ENCODE results near the gene MEGF8.

MEGF8 gene

DNA sequence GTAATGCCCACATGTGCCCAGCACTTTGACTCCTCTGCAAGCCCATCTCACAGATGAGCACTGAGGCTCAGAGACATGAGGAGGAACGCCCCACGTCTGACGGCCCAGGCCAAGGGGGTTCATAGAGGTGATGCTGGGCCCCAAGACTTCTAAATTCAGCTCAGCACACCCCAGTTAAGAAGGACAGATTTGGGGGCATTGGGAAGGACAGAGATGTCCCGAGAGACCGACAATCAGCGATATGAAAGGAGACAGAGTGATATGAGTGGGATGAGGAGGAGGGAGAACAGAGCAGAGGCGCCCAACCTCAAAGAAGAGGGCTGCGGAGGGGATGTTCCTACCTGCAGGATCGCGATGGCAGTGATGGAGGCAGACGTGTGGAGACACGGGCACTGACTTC, 64.5 kb downstream of the MEGF8 start, which contains the start of gene CNFN:
Gene CNFN (minus strand): TSS at position 399 of the 400 bp plus-strand sequence. CDS start 1,260 bp downstream, outside the sequence.
- no peak for DNase-seq

GRCh38 chr19:42392165-42392564, 66.7 kb downstream of the MEGF8 start:
- DNase-seq: no peak

GRCh38 chr19:42394751-42395150, 69.3 kb downstream of the MEGF8 start:
- DNase-seq: no peak

- DNase-seq: peak; percentile 96
Observed at GRCh38 chr19:42396381-42397262, 71.2 kb downstream of the MEGF8 start.

- DNase-seq: no peak
Observed at GRCh38 chr19:42397263-42398166, 72.1 kb downstream of the MEGF8 start.

DNA sequence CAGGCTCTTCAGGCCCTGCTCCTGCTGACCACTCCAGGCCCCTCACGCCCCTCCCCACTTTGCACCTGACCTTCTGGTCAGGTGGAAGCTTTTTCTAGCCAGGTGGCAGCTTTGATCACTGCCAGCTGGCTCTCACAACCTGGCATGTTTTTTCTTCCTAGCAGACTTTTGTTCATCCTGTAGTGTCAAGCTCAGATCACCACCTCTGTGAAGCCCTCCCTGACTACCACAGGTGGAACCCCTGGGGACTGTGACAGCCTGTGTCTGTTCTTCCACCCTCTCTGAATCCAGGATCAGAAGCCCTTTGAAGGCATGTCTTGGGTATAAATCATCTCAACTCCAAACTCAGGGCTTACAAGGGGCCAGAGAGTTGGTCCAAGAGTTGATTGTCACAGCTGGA, 75.0 kb downstream of the MEGF8 start:
- no peak for DNase-seq

DNA sequence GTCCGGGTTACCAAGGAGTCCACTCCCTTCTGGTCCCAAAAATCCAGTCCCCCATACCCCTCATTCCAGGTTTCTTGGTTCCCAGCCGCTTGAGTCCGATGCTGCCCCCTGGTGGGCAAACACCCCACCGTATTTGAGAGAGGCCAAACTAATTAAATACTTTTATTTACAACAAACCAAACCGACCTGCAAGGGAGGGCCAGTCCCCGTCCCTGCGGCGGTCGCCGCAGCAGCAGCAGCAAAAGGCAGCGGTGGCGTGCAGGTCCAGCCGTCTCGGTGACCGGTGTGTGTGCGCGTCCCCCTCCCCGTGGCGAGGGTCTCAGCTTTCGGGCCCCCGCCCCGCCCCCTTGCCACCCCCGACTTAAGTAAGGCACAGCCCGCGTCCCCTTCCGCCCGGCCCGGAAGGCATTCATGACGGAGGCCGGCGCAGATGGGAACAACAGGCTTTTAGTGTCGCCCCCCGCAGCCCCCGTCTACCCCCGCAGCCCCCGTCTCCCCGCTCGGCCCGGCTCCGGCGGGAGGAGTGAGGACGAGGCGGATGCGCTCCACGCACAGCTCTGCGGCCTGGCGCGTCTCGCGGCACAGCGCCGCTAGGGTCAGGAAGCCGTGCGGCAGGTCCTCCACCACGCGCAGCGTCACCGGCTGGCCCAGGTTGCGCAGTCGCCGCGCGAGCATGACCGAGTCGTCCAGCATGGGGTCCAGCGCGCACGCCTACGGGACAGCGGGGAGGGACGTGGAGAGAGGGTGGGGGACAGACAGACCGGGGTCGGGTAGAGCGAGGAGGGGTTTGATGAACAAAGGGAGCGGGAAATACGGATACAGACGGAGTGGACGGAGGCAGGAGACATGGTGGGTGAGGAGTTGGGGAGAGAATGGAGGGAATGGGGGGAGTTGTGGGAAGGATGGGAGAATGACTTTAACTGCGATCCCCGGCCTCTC, 76.2 kb downstream of the MEGF8 start:
- DNase-seq: peak; percentile 74

- DNase-seq: no peak
Observed at GRCh38 chr19:42402376-42403116, 77.1 kb downstream of the MEGF8 start.

- DNase-seq: no peak
Observed at GRCh38 chr19:42403586-42403985, 78.2 kb downstream of the MEGF8 start.

DNA sequence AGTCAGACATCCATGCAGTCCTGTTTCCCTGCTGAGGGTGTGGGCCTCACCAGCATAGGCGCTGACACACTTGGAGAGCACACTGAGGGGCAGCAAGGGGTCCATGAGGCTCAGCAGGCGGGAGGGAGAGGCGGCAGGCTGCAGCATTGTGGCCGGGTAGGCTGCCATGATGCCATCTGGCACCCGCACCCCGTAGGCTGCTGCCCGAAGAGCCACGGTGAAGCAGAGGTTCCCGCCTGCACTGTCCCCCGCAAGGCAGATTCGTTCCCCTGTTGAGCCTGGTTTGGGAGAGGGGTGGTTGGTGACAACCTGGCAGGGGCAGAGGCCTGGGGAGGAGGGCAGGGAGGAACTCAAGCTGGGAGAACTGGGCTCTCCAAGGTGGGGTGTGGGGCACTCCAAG, 80.7 kb downstream of the MEGF8 start:
- DNase-seq: no peak

GRCh38 chr19:42407085-42407815, 81.8 kb downstream of the MEGF8 start:
- no peak for DNase-seq

DNA sequence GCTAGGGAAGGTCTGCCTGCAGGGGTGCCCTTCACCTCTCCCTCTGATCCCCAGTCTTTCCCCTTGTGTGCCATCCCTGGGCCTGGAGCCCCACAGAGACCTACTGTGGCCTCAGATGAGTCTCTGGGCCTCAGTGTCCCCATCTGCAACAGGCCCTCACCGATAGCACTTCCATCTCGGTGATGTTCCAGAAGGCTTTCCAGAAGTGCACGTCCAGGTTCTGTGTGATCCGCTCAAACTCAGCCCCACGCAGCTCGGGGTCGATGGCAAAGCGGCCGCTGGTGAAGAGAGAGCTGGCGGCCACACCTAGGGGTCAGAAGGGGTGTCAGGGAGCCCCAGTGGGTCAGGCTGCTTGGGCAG, 82.4 kb downstream of the MEGF8 start:
- no peak for DNase-seq

GRCh38 chr19:42409477-42409876, 84.0 kb downstream of the MEGF8 start:
- no peak for DNase-seq

DNA sequence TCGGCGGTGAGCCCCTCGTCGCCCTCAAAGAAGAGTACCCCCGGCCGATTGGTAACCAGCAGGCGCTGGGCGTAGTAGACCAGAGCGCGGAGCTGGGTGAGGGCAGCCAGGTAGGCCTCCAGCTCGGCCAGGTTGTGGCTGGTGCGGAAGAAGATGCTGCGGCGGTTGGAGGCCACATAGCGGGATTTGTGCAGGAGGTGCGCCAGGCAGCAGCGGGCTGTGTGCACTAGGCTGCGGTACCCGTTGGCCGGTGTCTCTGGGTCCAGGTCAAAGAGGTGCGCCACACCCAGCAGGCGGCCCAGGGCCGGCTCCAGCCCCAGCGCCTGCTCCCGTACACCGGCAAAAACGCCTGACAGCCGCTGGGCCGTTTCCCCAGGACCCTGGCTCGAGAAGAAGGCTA, 84.9 kb downstream of the MEGF8 start:
- DNase-seq: no peak

DNA sequence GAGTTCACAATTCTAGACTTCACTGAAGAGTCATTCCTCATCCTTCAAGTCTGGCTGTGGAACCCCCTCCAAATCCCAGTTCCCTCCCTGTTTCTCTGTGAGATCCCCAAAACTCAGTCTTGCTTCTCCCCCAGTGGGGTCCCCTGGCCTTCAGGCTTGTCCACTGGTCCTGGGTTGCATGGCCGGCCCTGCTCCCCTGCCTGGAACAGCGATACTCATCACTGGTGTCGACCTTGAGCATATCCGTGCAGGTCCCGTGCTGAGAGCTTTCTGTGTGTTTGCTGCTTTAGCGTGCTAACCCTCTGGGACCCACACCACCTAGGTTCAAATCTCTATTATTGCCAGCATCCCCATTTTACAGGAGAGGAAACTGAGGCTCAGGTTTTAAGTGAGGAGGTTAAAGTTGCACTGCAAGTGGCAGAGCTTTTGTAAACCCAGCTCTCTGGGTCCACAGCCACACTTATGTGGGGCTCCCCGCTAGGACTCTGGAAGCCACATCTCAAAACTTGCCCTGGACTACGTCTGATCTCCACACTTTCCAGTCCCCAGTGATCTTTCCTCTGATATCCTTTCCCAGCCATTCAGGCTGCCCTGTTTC, 86.2 kb downstream of the MEGF8 start:
- DNase-seq: no peak

- DNase-seq: no peak
Observed at GRCh38 chr19:42412227-42412626, 86.8 kb downstream of the MEGF8 start.

- DNase-seq: no peak
Observed at GRCh38 chr19:42412661-42413076, 87.2 kb downstream of the MEGF8 start.

DNA sequence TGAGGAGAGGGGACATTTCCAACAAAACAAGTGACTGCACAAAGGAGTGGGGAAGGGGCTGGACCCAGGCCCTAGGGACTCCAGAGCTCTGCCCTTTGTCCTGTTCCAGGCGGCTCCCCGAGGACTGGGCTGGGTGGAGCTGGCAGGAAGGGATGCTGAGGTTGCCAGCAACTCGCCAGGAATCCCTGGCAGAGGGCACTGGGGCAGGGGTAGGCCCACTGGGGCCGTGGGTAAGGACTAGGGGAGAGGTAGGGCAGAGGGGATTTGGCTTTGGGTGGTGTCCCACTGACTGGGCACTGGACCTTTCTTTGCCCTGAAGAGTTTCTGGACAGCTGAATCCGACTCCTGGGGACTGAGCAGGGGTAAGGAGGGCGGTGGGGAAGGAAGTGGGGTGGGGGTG, 93.9 kb downstream of the MEGF8 start:
- no peak for DNase-seq

DNA sequence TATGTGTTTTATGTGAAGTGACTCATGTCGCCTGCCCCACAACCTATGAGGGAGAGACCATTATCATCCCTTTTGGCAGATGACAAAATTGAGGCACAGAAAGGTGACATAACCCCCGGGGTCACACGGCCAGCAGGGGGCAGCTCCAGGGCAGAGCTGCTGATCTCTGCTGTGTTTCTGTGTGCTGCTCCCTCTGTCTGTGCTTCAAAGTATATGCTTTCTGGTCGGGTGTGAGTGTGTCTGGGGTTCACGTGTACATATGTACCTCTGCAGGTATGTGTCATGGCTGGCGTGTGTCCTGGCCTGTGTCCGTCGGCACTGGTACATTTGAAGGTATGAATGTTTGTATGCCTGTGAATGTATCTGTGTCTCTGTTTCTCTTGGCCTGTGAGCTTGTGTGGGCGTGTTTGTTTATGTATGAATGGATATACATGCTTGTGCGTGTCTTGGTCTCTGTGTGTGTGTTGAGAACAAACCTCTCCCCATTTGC, 94.7 kb downstream of the MEGF8 start:
- DNase-seq: peak; percentile 84

GRCh38 chr19:42421101-42421500, 95.7 kb downstream of the MEGF8 start:
- no peak for DNase-seq
